GM19239 (cell line): Measurements from ENCODE around the gene C13orf42.

Source experiments
- DNase-seq: peaks from one replicate; pipeline ENCODE4 v3.0.0; 2011; ENCODE audit warnings: low spot score; ENCODE audit not compliant: insufficient read length
- FAIRE-seq: peaks from 2 replicates; lab custom pipeline; 2011; peaks lifted over from hg19 to GRCh38; lab: Jason Lieb, UNC

The C13orf42 gene

GRCh38 chr13:51067706-51068105, 43.4 kb downstream of the C13orf42 start:
- DNase-seq (no peak), FAIRE-seq (no peak)

DNA sequence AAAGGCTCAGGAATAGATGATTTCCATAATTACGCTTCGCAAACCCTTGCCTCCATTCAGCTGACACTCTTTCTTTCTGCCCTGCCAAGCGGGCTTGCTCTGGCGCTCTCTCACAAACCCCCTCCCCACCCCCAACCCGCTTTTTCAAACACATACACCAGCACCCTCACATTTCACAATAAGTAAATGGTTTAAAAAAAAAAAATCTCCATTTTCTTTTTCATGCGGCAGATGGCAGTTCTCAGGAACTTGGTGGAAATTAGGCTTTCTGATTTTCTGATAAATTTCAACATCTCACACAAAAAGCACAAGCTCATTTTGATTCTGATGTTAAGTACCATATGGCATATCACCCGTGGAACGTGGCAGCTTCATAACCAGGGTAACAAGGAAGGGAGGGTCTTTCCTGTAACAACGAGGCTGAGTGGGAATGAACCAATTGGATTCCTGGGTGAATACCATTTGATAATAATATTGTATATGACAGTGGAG, 43.8 kb downstream of the C13orf42 start:
- DNase-seq: no peak

DNA sequence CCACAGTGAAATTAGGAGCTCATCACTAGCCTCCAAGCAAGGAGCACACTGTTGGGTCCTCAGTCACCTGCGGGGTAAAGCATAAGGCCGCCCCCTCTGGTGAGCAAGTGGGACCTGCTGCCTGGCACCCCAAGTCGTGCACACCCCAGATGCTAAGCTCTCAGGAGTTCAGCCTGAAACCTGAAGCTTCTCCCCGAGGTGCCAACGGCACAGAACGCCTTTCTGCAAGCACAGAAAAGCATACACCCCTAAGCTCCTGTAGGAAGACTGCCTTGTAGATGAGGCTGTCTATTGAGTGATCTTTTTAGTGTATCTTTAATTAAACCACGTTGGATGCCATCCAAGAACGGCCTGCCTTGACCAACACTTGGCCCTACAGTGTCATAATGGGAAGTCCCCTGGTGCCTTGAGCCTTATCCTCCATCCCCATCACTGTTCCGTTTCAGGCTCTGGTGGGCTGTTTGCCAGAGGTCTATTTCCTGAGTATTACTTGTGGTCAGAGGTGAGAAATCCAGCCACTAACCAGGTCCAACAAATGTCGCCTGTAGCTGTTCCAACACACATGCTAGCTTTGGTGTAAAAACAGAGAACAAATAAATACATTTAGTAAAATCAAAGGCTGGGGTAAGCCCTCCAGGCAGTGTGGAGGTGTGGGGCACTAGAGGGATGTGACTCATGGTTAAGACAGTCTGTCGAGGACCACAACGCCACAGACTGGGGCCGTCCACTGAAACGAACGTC, 44.8 kb downstream of the C13orf42 start:
- DNase-seq (no peak), FAIRE-seq (peak; percentile 53)

More for the DNA sequence above, 43.8 kb downstream of the C13orf42 start:
- no peak for FAIRE-seq

GRCh38 chr13:51065372-51066090, 45.5 kb downstream of the C13orf42 start:
- no peak for DNase-seq
- FAIRE-seq: no peak

DNA sequence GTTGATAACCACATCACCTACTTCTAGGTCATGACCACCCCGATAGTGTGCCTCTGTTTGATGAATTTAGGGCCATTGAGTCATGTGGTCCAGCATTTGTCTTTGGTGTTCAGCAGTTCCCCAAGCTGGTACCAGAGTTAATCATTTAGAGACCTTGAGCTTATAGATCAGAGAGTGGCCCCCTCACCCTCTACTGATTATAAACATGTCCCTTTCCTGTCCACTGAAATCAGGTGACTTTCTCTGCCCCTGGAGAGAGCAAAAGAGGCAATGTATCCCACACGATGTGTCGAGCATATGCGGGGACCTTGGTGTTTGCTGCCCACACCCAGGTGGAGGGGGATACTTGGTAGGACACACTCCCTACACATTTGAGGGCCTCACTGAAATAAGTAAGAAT, 46.3 kb downstream of the C13orf42 start:
- DNase-seq (no peak), FAIRE-seq (no peak)

GRCh38 chr13:51063909-51064308, 47.2 kb downstream of the C13orf42 start:
- DNase-seq (no peak), FAIRE-seq (no peak)

DNA sequence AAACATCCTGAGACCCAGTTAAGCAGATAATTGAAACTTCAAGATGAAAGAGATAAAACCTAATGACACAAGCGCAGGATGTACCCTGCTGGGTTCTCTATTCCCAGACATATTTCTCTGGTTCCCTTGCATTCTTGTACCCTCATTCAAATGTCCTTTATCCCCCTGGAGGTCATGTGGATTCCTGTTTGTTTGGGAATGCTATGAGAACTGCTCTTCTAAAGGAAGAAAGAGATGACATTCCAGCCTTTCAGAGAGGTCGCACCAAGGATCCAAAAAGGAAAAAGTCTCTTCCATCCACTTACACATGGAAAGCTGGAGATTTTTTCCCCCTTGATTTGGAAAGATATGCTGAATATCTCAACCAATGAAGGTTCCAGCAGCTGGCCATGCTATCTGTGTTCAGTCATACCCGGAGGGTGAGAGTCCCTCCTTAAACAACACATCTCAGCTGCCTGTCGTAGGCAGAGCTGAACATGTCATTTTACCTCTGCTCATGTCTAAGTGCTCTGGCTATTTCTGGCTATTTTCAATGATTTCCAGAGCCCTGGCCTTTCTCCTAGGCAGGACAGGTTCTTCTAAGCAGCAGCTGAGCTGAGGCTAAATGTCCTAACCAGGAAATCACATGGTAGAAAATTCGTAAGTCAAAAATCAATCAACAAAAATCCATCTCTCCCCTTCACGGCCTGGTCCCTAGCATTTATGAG, 52.5 kb downstream of the C13orf42 start:
- no peak for FAIRE-seq
- DNase-seq: no peak

DNA sequence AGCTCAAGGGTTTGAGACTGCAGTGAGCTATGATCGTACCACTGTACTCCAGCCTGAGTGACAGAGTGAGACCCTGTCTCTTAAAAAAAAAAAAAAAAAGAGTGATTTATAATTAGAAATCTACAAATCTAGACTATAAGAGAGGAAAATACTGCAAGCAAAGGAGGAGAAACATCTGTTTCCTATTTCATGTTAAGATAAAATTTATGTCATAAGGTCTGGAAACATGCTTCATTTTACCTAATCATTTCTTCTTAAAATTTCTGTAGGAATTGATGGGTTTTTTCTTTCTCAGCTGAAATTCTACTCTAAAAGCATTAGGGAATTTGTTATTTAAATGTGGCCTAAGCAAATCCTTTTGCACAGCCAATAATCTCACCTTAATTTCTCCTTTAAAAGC, 53.2 kb downstream of the C13orf42 start:
- DNase-seq (no peak), FAIRE-seq (no peak)

DNA sequence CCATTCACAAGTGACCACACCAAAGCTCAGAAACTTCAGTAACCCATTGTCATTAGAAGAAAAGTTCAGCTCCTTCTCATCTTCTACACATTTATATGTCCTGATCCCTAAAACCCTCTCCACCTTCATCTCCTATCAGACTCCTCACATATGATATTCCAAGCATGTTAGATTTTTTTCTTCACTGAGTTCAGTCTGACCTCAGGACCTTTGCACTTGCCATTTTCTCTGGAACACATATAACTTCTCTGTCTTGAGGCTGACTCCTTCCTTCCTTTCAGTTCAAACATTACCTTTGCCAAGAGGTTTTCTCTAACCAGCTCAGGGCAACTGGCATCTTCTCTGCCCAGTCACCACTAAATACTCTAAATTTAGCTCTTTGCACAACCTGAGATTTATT, 54.1 kb downstream of the C13orf42 start:
- no peak for FAIRE-seq
- no peak for DNase-seq

DNA sequence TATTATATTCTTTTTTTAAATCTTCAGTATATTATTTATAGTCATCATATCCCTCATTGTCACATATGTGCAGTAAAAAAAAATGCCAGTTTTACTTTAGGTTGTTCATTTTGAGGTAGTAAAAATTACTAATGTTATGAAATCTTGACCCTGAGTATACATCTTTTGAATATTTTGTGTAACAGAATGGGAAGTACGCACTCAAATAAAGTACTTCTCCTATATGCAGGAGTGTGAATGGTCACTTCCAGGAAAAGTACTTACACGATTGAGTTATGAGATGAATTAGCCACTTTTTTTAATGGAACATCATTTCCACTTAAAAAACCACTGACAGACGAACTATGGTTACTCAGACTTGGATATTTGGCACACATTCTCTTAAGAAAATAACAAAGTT, 58.5 kb downstream of the C13orf42 start:
- FAIRE-seq: no peak
- DNase-seq: no peak

- FAIRE-seq (no peak), DNase-seq (no peak)
Observed at GRCh38 chr13:51050021-51050830, 60.8 kb downstream of the C13orf42 start.

- DNase-seq: no peak
- no peak for FAIRE-seq
Observed at GRCh38 chr13:51048616-51049015, 62.5 kb downstream of the C13orf42 start.

DNA sequence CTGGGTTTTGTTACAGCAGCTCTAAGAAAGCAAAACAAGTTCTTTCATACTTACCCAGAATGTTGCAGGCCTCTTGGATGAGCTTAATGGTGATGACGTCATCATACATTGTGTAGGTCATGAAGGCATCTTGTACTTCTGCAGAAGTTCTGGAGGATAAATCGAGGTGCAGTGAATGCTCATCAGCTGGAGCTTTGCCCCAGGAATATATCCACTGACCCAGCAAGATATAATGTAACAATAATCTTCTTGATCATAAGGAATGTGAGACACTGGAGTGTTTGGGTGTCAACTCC, 63.0 kb downstream of the C13orf42 start:
- FAIRE-seq (no peak), DNase-seq (no peak)

- FAIRE-seq: no peak
- no peak for DNase-seq
Observed at GRCh38 chr13:51047434-51048165, 63.5 kb downstream of the C13orf42 start.

DNA sequence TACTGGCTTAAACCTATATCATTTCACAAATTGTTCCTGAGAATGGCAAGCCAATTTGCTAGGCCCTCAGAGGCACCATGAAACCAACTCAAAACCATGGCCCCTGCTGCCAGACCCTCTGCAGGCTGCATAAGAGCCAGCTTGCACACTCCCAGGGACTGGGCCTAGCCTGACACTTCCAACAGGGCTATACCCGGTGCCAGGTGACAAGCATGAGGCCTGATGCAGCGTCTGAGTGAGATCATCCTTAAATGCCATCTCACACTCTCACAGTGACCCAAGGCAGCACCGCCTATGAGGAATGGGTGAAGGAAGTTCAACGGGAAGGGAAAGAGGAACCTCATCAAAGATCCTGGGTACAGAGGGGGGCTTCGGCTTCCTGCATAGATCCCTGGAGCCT, 65.6 kb downstream of the C13orf42 start:
- FAIRE-seq: no peak
- DNase-seq: no peak

DNA sequence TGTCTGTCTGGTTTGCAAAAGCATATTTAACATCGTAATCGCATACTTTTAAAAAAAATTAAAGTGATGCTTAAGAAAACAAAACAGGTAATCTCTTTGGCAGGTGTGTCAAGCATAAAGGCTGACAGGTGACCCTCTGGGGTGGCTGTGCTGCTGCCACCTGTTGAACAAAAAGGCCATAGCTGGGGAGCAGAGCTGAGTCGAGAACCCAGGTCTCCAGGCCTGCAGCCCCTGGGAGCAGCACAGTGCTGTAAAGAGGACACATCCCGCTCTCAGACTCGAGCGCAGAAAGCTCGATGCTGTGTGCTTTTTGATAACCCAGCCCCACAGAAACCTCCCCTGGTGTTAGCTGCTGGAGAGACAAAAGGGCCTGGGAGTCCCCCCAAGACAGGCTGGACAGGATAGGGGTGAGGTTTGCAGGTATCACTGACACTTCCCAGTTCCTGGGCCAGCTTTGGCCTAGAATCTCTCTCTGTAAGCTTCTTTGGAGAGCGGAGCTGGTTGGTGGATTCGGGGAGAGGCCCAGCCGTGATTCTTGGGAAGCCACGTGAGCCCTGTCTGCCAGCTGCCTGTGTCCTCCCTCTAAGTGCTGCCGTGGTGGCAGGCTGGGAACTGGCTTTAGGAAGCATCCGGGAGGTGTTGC, 66.9 kb downstream of the C13orf42 start:
- DNase-seq (no peak), FAIRE-seq (no peak)

- FAIRE-seq (no peak), DNase-seq (no peak)
Observed at GRCh38 chr13:51043310-51043709, 67.8 kb downstream of the C13orf42 start.

DNA sequence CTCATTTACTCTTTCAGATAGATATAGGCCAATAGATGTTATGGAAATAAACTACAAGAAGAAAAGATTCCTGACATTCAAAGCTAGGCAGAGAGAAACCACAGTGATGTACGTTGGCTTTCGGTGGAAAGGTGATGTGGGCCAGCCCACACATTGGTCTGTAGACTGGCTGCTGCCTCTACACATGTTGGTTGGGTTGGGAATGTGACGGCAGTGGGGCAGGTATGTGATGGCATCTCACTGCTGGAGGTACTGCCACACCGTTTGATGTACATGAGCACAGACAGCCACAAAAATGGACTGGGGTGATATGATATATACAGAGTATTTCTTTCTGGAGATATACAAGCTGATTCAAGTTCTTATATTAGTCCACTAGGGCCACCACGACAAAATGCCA, 69.4 kb downstream of the C13orf42 start:
- no peak for FAIRE-seq
- DNase-seq: no peak

GRCh38 chr13:51041126-51041525, 69.9 kb downstream of the C13orf42 start:
- FAIRE-seq (no peak), DNase-seq (no peak)
